Muscle layer of duodenum (tissue), 2 donors: Measurements from ENCODE around the gene DISC1.
"Not testable (repeated sequence)": the region's sequence is repeated elsewhere in the genome, so short reads cannot be mapped to it uniquely, and the experiment has no call there.

Experiments used
- H3K27ac ChIP-seq: one replicate; pipeline ENCODE4 v1.7.0; 2013; ENCODE audit warnings: mild to moderate bottlenecking, low read length
- H3K27me3 ChIP-seq: one replicate; pipeline ENCODE4 v1.7.0; 2013; ENCODE audit warnings: low read depth, mild to moderate bottlenecking, control low read depth, low read length
- H3K36me3 ChIP-seq, 2 donors: one replicate each; pipeline ENCODE4 v1.7.0; 2013; ENCODE audit warnings: low read length in 2 of 2, control low read depth in 1 of 2, mild to moderate bottlenecking in 1 of 2; ENCODE audit not compliant: insufficient read depth in 2 of 2, control insufficient read depth in 1 of 2
- H3K4me1 ChIP-seq, 2 donors: one replicate each; pipeline ENCODE4 v1.7.0; 2013; ENCODE audit warnings: low read length in 2 of 2, mild to moderate bottlenecking in 2 of 2, control low read depth in 1 of 2, moderate library complexity in 1 of 2; ENCODE audit not compliant: insufficient read depth in 2 of 2, control insufficient read depth in 1 of 2
- H3K4me3 ChIP-seq, 2 donors: one replicate each; pipeline ENCODE4 v1.7.0; 2013; ENCODE audit warnings: low read length in 2 of 2, low read depth in 1 of 2, mild to moderate bottlenecking in 1 of 2
- H3K9me3 ChIP-seq, 2 donors: one replicate each; pipeline ENCODE4 v1.7.0; 2013; ENCODE audit warnings: low read length in 2 of 2, control low read depth in 1 of 2, mild to moderate bottlenecking in 1 of 2; ENCODE audit not compliant: control insufficient read depth in 1 of 2
- donor health status: healthy.

The DISC1 gene

GRCh38 chr1:231748760-231749415 is 122.3 kb downstream of the DISC1 start:
- Histone ChIP-seq H3K36me3 (peaks cover 0 to 15% of the 10 kb centered on the region in 2 donors), H3K27ac (no peak overlapping the region), H3K9me3 (peaks cover 0 to 7% of the 10 kb centered on the region in 2 donors), H3K4me1 (no peaks in the 10 kb centered on the region), H3K4me3 (no peak overlapping the region), H3K27me3 (no peaks in the 10 kb centered on the region)

DNA sequence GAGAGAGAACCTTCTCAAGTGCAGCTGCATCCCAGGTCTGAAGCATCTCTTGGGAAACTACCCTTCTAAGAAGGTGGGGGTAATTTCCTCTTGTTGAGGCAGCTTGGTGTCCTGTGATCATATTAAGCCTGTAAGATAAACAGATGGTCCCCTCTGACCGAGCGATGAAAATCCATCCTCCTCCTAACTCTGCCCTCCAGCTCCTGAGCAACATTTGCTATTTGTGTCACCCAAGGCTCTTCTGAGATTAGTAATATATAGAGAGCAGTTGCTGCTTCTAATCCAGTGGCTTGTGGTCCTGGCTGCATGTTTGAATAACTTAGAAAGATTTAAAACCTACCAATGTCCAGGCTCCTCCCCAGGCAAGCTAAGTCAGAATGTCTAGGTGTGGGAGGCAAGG is 123.7 kb downstream of the DISC1 start:
- Histone ChIP-seq H3K4me3 (no peak overlapping the region), H3K27ac (no peak overlapping the region), H3K36me3 (peaks cover 0 to 16% of the 10 kb centered on the region in 2 donors)

DNA sequence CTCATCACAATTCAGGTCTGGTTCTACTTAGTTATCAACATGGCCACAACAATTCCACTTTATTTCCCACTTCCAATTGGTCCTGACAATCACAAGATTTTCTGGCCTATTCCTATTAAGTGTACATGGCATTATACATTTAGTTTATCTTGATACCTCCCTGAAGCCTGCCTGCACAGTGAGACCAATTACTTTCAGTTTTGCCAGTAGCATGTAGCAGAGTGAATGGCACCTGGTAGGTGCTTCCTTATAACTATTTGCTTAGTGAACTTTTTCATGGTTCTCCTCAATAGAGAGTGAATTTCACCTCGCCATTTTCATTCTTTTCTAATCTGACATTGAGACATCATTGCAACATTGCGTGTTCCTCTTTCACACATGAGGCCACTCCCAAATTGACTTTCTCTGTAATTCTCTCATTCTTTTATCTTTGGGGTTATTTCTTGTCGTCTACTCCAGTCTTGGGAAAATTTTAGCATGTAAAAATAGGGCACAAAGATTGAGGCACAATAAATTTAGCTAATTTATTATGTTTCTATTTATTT is 124.3 kb downstream of the DISC1 start:
- H3K36me3 ChIP-seq: peaks cover 0 to 16% of the 10 kb centered on the region in 2 donors
- no peak overlapping the region for H3K4me3 ChIP-seq
- H3K4me1 ChIP-seq: no peaks in the 10 kb centered on the region
- peaks cover 0 to 8% of the 10 kb centered on the region in 2 donors for H3K9me3 ChIP-seq
- H3K27me3 ChIP-seq: no peaks in the 10 kb centered on the region
- no peak overlapping the region for H3K27ac ChIP-seq

More for the DNA sequence above, 123.7 kb downstream of the DISC1 start:
- Histone ChIP-seq H3K9me3 (peaks cover 0 to 8% of the 10 kb centered on the region in 2 donors), H3K4me1 (no peaks in the 10 kb centered on the region), H3K27me3 (no peaks in the 10 kb centered on the region)

DNA sequence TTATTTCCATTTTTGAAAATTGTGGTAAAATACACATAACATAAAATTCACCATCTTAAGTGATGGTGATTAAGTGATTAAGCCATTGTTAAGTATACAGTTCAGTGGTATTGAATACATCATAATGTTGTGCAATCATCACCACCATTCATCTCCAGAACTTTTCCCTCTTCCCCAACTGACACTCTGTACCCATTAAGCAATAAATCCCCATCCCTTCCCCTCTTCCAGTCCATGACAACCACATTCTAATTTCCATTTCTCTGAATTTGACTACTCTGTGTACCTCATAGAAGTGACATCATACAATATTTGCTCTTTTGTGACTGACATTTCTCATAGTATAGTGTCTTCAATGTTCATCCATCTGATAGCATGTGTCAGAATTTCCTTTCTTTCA is 124.8 kb downstream of the DISC1 start:
- Histone ChIP-seq H3K27me3 (no peaks in the 10 kb centered on the region), H3K36me3 (peaks cover 0 to 16% of the 10 kb centered on the region in 2 donors), H3K4me1 (no peaks in the 10 kb centered on the region), H3K27ac (no peak overlapping the region), H3K9me3 (peaks cover 0 to 8% of the 10 kb centered on the region in 2 donors), H3K4me3 (no peak overlapping the region)

- peak overlapping the region in 1 of 2 donors; percentile 3 for H3K4me3 ChIP-seq
- H3K9me3 ChIP-seq: peaks cover 0 to 8% of the 10 kb centered on the region in 2 donors
- no peak overlapping the region for H3K27ac ChIP-seq
- H3K4me1 ChIP-seq: no peaks in the 10 kb centered on the region
- no peaks in the 10 kb centered on the region for H3K27me3 ChIP-seq
- H3K36me3 ChIP-seq: peaks cover 0 to 16% of the 10 kb centered on the region in 2 donors
These were observed 126.7 kb downstream of the DISC1 start for GRCh38 chr1:231753313-231753712.

- H3K27ac ChIP-seq: no peak overlapping the region
- H3K4me3 ChIP-seq: no peak overlapping the region
- H3K27me3 ChIP-seq: no peaks in the 10 kb centered on the region
- no peaks in the 10 kb centered on the region for H3K4me1 ChIP-seq
- peaks cover 3 to 13% of the 10 kb centered on the region in 2 donors for H3K36me3 ChIP-seq
- peaks cover 0 to 8% of the 10 kb centered on the region in 2 donors for H3K9me3 ChIP-seq
These were observed 130.5 kb downstream of the DISC1 start for GRCh38 chr1:231757101-231757404.

DNA sequence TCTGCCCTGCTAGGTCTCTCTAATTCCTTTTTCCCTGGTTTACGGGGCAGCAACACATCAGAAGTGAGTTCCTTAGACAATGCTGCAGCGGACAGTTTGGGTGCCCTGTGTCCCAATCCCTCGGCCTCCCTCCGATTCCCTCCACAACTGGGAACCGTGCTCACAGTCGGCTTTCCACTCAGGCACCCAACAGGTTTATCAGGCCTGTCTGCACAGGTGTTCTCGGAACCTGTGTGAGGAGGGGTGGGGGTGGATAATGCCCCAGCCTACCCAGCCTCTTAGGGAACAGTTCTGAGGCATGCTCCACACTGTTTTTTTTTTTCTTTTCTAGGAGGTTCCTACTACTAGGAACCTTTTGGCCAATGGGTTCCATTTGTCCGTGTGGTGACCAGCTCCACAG is 131.2 kb downstream of the DISC1 start:
- H3K27me3 ChIP-seq: no peaks in the 10 kb centered on the region
- no peaks in the 10 kb centered on the region for H3K4me1 ChIP-seq
- H3K36me3 ChIP-seq: peaks cover 3 to 11% of the 10 kb centered on the region in 2 donors
- H3K4me3 ChIP-seq: no peak overlapping the region
- H3K27ac ChIP-seq: no peak overlapping the region
- H3K9me3 ChIP-seq: peaks cover 0 to 8% of the 10 kb centered on the region in 2 donors

- H3K4me3 ChIP-seq: no peak overlapping the region
- no peaks in the 10 kb centered on the region for H3K27me3 ChIP-seq
- no peak overlapping the region for H3K27ac ChIP-seq
These were observed 134.7 kb downstream of the DISC1 start for GRCh38 chr1:231761252-231761651.

GRCh38 chr1:231761747-231762541 is 135.4 kb downstream of the DISC1 start:
- H3K4me1 ChIP-seq: no peaks in the 10 kb centered on the region
- H3K27me3 ChIP-seq: no peaks in the 10 kb centered on the region
- H3K27ac ChIP-seq: no peak overlapping the region
- peaks cover 0 to 3% of the 10 kb centered on the region in 2 donors for H3K36me3 ChIP-seq
- no peaks in the 10 kb centered on the region for H3K9me3 ChIP-seq
- H3K4me3 ChIP-seq: no peak overlapping the region

More at GRCh38 chr1:231761252-231761651, 134.7 kb downstream of the DISC1 start:
- H3K36me3 ChIP-seq: peaks cover 0 to 3% of the 10 kb centered on the region in 2 donors
- no peaks in the 10 kb centered on the region for H3K4me1 ChIP-seq
- no peaks in the 10 kb centered on the region for H3K9me3 ChIP-seq

DNA sequence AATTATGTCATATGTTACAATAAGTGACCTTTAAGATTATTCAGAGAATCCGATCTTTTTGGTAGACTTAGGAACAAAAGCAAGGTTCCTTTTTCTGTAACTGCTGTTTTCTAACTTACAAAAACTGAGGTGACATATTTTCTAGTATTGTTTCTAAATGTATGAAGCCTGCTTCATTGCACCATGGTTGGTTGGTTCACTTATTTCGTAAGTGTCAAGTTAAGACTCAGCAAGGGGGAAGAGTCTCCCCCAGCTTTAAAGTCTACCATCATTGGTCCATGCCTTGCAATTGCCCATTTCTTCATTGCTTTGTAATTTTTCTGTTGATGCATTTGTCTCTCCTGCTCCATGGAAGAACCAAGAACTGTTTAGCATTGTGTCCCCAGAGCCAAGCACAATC is 136.9 kb downstream of the DISC1 start:
- Histone ChIP-seq H3K4me1 (no peaks in the 10 kb centered on the region), H3K27me3 (no peaks in the 10 kb centered on the region), H3K9me3 (no peaks in the 10 kb centered on the region), H3K4me3 (no peak overlapping the region), H3K36me3 (peaks cover 0 to 3% of the 10 kb centered on the region in 2 donors), H3K27ac (no peak overlapping the region)

- H3K36me3 ChIP-seq, H3K27me3 ChIP-seq, H3K27ac ChIP-seq, H3K9me3 ChIP-seq, H3K4me1 ChIP-seq, H3K4me3 ChIP-seq: not testable (repeated sequence)
These were observed 139.2 kb downstream of the DISC1 start for GRCh38 chr1:231765825-231766224.
